ENCODE results near the gene NTF3.

- no peak for TF ChIP-seq ELF1 (IDR thresholded peaks at IDR 0.05; ENCODE audit: borderline replicate concordance, low read depth)
- no peak for TF ChIP-seq YY1 (IDR thresholded peaks at IDR 0.05; ENCODE audit: extremely low read depth, insufficient replicate concordance, low read depth, low read length)
- no peak for TF ChIP-seq CTCF (IDR thresholded peaks at IDR 0.05 in 2 of 3, conservative IDR thresholded peaks at IDR 0.05 in 1 of 3; ENCODE audit: borderline replicate concordance in 1 of 3, insufficient read depth in 1 of 3, low read depth in 2 of 3, low read length in 2 of 3)
- no peak for TF ChIP-seq SRF (IDR thresholded peaks at IDR 0.05; ENCODE audit: low read depth)
- no peak for TF ChIP-seq POLR2AphosphoS5 (IDR thresholded peaks at IDR 0.05; ENCODE audit: low read depth, low read length)
These were observed 29.6 kb upstream of the NTF3 start for GRCh38 chr12:5402009-5402935.
